ENCODE measurements around the gene CCDC71L.

Gene CCDC71L

GRCh38 chr7:106618480-106618879 is 42.5 kb downstream of the CCDC71L start:
- CTCF ChIA-PET, result interaction anchor here (0.6 kb wide), 1 partner anchor 17 kb away, joined by 8 read pairs; no protein-coding TSS in a partner anchor
- DNase-seq (ENCODE audit: low spot score), result no peak

GRCh38 chr7:106617860-106618259 is 43.1 kb downstream of the CCDC71L start:
- ChIA-PET POLR2A (ENCODE audit: low non-redundant PET) (no interaction called here), CTCF (interaction anchor here (0.6 kb wide), 1 partner anchor 17 kb away, joined by 8 read pairs; no protein-coding TSS in a partner anchor)

More at GRCh38 chr7:106618480-106618879, 42.5 kb downstream of the CCDC71L start:
- POLR2A ChIA-PET (ENCODE audit: low non-redundant PET), result no interaction called here
- TF ChIP-seq CTCF (conservative IDR thresholded peaks at IDR 0.05; ENCODE audit: low read depth), result no peak
- no peak overlapping the region for H3K27ac ChIP-seq

GRCh38 chr7:106616708-106617051 is 44.3 kb downstream of the CCDC71L start:
- CTCF ChIA-PET, result interaction anchor here (0.5 kb wide), 1 partner anchor 11 kb away, joined by 3 read pairs; no protein-coding TSS in a partner anchor
- H3K27ac ChIP-seq, result no peak overlapping the region
- TF ChIP-seq CTCF (conservative IDR thresholded peaks at IDR 0.05; ENCODE audit: low read depth), result no peak
- no peak for DNase-seq (ENCODE audit: low spot score)
- POLR2A ChIA-PET (ENCODE audit: low non-redundant PET), result no interaction called here

More at GRCh38 chr7:106617860-106618259, 43.1 kb downstream of the CCDC71L start:
- no peak overlapping the region for H3K27ac ChIP-seq
- TF ChIP-seq CTCF (conservative IDR thresholded peaks at IDR 0.05; ENCODE audit: low read depth), result no peak
- DNase-seq (ENCODE audit: low spot score), result no peak

DNA sequence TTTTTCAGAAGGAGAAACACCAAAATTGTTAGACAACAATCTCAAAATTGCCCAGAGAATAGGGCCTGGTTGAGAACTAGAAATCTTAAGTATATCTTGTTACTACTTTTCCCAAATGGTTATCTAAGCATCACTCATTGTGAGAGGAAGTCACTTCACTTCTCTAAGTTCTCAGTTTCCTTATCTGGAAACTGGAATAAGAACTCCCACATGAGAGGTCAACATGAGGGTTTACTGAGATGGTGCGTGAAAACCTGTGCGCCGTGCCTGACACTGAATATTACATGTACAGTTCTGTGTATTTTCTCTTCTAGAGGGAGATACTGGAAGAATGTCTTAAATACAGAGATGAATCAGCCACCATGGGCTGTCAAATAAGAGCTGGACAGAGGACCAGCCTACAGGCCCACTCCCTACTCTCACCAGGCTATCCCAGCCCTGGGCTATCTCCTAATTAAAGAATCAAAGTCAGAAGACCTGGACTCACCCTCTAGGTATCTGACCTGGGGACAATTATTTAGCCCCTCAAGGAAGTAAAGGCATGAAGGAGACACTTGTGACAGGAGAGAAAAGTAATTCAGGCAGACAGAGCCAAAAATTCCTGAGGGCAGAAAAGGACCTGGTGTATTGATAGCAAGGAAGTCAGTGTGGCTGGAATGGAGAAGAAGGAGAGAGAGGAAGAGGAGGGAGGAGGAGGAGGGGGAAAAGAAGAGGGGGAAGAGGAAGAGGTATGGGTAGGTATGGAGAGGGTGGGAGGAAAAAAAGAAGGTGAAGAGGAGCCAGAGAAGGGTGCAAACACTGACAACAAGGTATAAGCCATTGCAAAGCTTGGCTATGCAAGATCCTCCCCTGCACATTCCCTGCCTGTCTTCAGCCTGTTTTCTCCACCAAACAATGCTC is 44.9 kb downstream of the CCDC71L start:
- no peak overlapping the region for H3K27ac ChIP-seq
- no peak for TF ChIP-seq CTCF (conservative IDR thresholded peaks at IDR 0.05; ENCODE audit: low read depth)
- POLR2A ChIA-PET (ENCODE audit: low non-redundant PET), result no interaction called here
- CTCF ChIA-PET, result interaction anchor here (0.5 kb wide), 1 partner anchor 12 kb away, joined by 3 read pairs; no protein-coding TSS in a partner anchor
- no peak for DNase-seq (ENCODE audit: low spot score)

GRCh38 chr7:106614751-106615150 is 46.2 kb downstream of the CCDC71L start:
- no peak for DNase-seq (ENCODE audit: low spot score)
- ChIA-PET CTCF (no interaction called here), POLR2A (ENCODE audit: low non-redundant PET) (no interaction called here)
- no peak for TF ChIP-seq CTCF (conservative IDR thresholded peaks at IDR 0.05; ENCODE audit: low read depth)
- H3K27ac ChIP-seq, result no peak overlapping the region

- no peak for DNase-seq (ENCODE audit: low spot score)
- ChIA-PET POLR2A (ENCODE audit: low non-redundant PET) (no interaction called here), CTCF (no interaction called here)
- no peak overlapping the region for H3K27ac ChIP-seq
- TF ChIP-seq CTCF (conservative IDR thresholded peaks at IDR 0.05; ENCODE audit: low read depth), result no peak
Observed at GRCh38 chr7:106613848-106614560, 47.0 kb downstream of the CCDC71L start.

All from RWPE1 (cell line).